Activated effector memory CD4-positive, alpha-beta T cell treated with Interleukin-2 at 50 U/mL for 16 hours (primary cell): ENCODE data around the gene KRTAP4-11.
"Not testable (repeated sequence)": the region's sequence is repeated elsewhere in the genome, so short reads cannot be mapped to it uniquely, and the experiment has no call there.

ENCODE experiments used
- DNase-seq: peaks from one replicate; pipeline ENCODE4 v3.0.0-alpha.2; 2020

KRTAP4-11 gene

DNA sequence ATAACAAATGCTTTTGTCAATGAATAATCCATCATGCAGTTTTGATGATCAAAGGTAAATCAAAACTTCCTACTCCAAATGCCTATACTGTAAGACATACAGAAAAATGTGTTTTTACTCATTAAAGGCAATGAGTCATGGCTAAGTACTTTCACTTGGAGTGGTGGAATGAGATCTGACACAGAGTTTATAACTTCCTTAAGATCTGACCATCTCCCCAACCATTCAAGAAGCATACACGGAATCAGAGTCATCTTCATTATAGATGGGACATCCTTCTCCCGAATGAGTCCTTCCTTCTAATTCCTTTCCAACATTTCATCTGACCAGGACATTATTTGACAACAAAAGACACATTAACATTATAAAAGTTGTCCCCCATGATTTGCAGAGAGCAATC, 34.7 kb downstream of the KRTAP4-11 start:
- DNase-seq: not testable (repeated sequence)

DNA sequence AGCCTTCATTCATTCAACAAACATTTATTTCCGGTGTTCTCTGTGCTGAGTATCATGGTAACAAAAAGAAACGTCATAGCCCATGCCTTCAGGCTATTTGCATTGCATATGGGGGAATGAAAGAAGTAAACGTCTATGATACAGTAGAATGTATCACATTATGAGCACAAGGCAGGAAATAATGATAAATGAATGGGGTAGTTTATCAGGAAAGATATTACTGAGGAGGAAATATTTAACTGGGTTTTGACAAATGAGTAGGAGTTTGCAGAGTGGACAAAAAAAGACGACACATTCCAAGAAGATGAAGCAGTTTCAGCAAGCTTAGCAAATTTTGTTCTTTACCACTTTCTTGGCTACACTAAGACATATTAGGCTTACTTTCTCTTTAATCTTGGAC, 35.5 kb downstream of the KRTAP4-11 start:
- no peak for DNase-seq

DNA sequence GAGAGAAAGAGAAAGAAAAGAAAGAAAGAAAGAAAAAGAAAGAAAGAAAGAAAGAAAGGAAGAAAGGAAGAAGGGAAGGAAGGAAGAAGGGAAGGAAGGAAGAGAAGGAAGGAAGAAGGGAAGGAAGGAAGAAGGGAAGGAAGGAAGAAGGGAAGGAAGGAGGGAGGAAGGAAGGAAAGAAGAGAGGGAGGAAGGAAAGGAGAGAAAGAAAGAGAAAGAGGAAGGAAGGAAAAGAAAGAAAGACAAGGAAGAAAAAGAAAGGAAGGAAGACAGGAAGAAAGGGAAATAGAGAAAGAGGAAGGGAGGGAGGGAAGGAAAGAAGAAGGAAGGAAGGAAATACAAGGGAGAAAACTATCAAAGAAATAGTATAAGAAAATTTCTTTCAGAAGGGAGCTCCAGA, 41.4 kb downstream of the KRTAP4-11 start:
- DNase-seq: no peak

DNA sequence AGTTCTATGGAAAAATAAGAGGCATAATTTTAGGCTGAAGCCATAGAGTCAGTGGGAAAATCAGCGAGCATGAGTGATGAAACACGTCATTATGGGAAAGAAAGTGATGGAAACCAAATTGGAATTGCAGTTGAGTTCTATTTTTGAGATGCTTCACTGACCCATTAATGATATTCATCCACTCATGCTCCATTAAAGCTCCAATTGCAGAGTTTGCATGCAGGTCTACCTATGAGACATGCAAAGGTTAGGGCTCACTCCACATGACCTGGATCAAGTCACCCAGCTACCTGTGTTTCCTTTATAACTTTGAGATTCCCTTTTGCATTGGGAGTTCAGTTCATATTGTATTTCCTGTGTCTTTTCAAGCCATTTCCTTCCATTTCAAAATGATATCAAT, 44.5 kb downstream of the KRTAP4-11 start:
- DNase-seq: no peak

DNA sequence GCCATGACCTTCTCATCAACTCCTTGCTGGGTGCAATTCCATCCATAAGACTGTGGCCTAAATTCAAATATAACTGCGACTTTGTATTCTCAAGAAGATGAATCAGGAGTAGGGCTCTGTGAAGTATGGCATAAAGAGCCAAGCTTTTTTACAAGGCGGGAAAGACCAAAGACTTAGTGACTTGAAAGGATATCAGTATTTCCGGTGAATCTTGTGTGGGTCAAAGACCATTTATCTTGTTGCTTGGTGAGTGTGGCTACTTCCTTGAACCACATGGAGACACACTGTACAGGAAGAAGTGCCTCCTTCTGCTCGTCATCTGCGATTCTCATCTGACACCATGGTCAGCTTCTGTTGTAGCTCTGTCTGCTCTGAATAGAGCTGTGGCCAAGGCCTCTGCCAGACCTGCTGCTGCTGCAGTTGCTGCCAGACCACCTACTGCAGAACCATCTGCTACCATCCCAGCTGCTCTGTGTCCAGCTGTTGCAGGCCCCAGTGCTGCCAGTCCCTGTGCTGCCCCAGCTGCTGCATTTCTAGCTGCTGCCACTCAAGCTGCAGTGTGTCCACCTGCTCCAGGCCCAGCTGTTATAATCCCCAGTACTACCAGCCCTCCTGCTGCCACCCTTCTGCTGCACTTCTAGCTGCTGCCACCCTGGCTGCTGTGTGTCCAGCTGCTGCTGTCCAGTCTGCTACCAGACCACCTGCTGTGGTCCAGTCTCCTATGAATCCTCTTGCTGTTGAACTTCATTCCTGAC, 46.4 kb downstream of the KRTAP4-11 start:
- no peak for DNase-seq

DNA sequence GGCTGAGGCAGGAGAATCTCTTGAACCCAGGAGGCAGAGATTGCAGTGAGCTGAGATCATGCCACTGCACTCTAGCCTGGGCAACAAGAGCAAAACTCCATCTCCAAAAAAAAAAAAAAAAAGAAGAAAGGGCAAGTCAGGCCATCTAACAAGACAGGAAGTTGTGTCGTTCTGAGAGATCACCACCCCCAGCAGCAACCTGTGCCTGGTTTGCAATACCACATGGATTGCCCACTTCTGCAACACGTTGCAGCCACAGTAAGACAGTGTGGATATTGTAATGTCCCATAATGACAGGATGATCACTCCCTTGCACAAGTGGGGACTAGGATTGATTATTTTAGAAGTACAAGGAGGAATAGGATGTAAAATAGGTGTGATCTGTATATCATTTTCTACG, 49.1 kb downstream of the KRTAP4-11 start:
- no peak for DNase-seq

DNA sequence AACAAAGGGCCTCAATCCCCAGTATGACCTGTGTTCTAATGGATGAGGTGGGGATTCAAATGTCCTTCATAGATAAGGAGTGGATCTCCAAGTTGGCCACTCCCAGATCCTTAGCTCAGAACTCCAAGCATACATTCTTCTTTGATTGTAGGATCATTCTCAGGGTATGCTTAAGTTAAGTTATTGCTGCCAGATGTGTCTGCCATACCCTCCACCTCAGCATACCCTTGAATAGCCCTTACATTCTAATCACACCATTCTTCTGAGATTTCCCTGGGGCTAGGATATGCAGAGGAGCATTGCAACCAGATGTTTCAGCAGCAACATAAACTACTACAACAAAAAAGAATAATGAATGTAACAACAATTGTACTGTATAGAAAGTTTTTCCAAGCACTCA, 50.9 kb downstream of the KRTAP4-11 start:
- DNase-seq: no peak
